HCT116 (cell line): ENCODE measurements around the gene FGD4. TPM values are rescaled to one million over a fixed set of nuclear protein-coding genes. Genes with fewer than 3 reads are reported as not detected.

ENCODE experiments used
- ATAC-seq: fragments of 200-7000 bp; cut with Tn5 transposase; 2 replicates; pipeline ENCODE4 v1.9.1; 2020; ENCODE audit warnings: mild to moderate bottlenecking, moderate library complexity
- BruUV-seq: library from RNA; stranded (reverse); fragments of 400-500 nt; replicated peaks from 2 replicates; lab custom pipeline; 2021; lab: Mats Ljungman, UMichigan
- CTCF ChIA-PET: fragments of 300-600 bp; sonication (Branson Sonifier 250); formaldehyde crosslinking; loops from one replicate; lab custom pipeline; 2021; ENCODE audit warnings: antibody characterized with exemption; lab: Charles Lee
- POLR2A ChIA-PET: fragments of 300-600, 350-600 bp; sonication (Branson Sonifier 250); formaldehyde crosslinking; loops from one replicate; lab custom pipeline; 2021; ENCODE audit warnings: antibody characterized with exemption; lab: Charles Lee
- RAD21 ChIA-PET, 2 experiments: fragments of 300-600 bp; sonication (Branson Sonifier 250); formaldehyde crosslinking; loops; one replicate each; lab custom pipeline; 2023; ENCODE audit warnings: low total read pairs in 2 of 2; ENCODE audit not compliant: uncharacterized antibody in 2 of 2, unreplicated experiment in 2 of 2, low non-redundant PET in 1 of 2; lab: Charles Lee
- DNase-seq: peaks from one replicate; pipeline ENCODE4 v3.0.0-alpha.2; 2010; ENCODE audit warnings: low read depth, low spot score
- H2AFZ ChIP-seq: fragments of 200-600 bp; shearing (Covaris generic), sonication (generic); 2 replicates; pipeline ENCODE4 v1.6.1; 2017; ENCODE audit warnings: low read depth, mixed run types, mixed read lengths, antibody characterized with exemption, low read length; ENCODE audit not compliant: poor library complexity, severe bottlenecking
- H3K27ac ChIP-seq: 2 replicates; pipeline ENCODE4 v1.5.1; 2012; ENCODE audit warnings: low read depth, low read length
- H3K27me3 ChIP-seq: fragments of 200-600 bp; sonication (generic); 2 replicates; pipeline ENCODE4 v1.6.1; 2016; ENCODE audit warnings: mixed run types, low read length, mixed read lengths; ENCODE audit not compliant: insufficient read depth
- H3K36me3 ChIP-seq, 2 experiments: fragments of 200-500 bp in 1 of 2; fragments of 200-600 bp in 1 of 2; sonication (Bioruptor generic) in 1 of 2; sonication (generic) in 1 of 2; 2 replicates each; pipeline versions ENCODE4 v1.5.1 to v1.6.1; 2014 to 2016; ENCODE audit warnings: low read length in 2 of 2, inconsistent platforms in 1 of 2, mixed read lengths in 1 of 2, mixed run types in 1 of 2; ENCODE audit not compliant: insufficient read depth in 2 of 2, control insufficient read depth in 1 of 2
- H3K4me1 ChIP-seq, 2 experiments: fragments of 200-600 bp in 1 of 2; sonication (generic) in 1 of 2; 2 replicates each; pipeline versions ENCODE4 v1.5.1 to v1.6.1; 2012 to 2017; ENCODE audit warnings: low read length in 2 of 2, inconsistent platforms in 1 of 2, mild to moderate bottlenecking in 1 of 2, mixed read lengths in 1 of 2, mixed run types in 1 of 2, moderate library complexity in 1 of 2; ENCODE audit not compliant: insufficient read depth in 2 of 2, control insufficient read depth in 1 of 2
- H3K4me2 ChIP-seq: fragments of 200-600 bp; sonication (generic); 2 replicates; pipeline ENCODE4 v1.6.1; 2017; ENCODE audit warnings: mixed run types, low read length, mixed read lengths
- H3K4me3 ChIP-seq, 2 experiments: fragments of 200-600 bp in 1 of 2; sonication (generic) in 1 of 2; replicated peaks in 1 of 2; 2 replicates each; pipeline ENCODE4 v1.5.1; 2011 to 2016; ENCODE audit warnings: low read length in 2 of 2, control low read depth in 1 of 2, low read depth in 1 of 2, mild to moderate bottlenecking in 1 of 2, mixed read lengths in 1 of 2, mixed run types in 1 of 2
- H3K79me2 ChIP-seq: fragments of 200-600 bp; sonication (generic); 2 replicates; pipeline ENCODE4 v1.6.1; 2017; ENCODE audit warnings: mild to moderate bottlenecking, mixed run types, low read length, moderate library complexity, mixed read lengths; ENCODE audit not compliant: insufficient read depth
- H3K9ac ChIP-seq: fragments of 200-600 bp; sonication (generic); 2 replicates; pipeline ENCODE4 v1.6.1; 2016; ENCODE audit warnings: low read length, mixed read lengths
- H3K9me2 ChIP-seq: fragments of 200-600 bp; sonication (generic), shearing (Covaris generic); 2 replicates; pipeline ENCODE4 v1.6.1; 2017; ENCODE audit warnings: mixed run types, mild to moderate bottlenecking, moderate library complexity; ENCODE audit not compliant: insufficient read depth
- H3K9me3 ChIP-seq, 2 experiments: fragments of 200-500 bp in 1 of 2; fragments of 200-600 bp in 1 of 2; sonication (Bioruptor generic) in 1 of 2; sonication (generic) in 1 of 2; 2 replicates each; pipeline ENCODE4 v1.6.1; 2014 to 2017; ENCODE audit warnings: low read length in 2 of 2, mixed read lengths in 2 of 2, inconsistent platforms in 1 of 2, low read depth in 1 of 2, mild to moderate bottlenecking in 1 of 2, mixed run types in 1 of 2, moderate library complexity in 1 of 2; ENCODE audit not compliant: control insufficient read depth in 1 of 2, insufficient read depth in 1 of 2
- H4K20me1 ChIP-seq: fragments of 200-600 bp; sonication (generic), shearing (Covaris generic); 2 replicates; pipeline ENCODE4 v1.6.1; 2017; ENCODE audit warnings: mixed run types, mild to moderate bottlenecking, moderate library complexity; ENCODE audit not compliant: insufficient read depth
- CBX3 ChIP-seq: IDR thresholded peaks from 2 replicates; pipeline ENCODE4 v1.6.1; 2012; ENCODE audit warnings: low read depth
- CEBPB ChIP-seq: IDR thresholded peaks from 2 replicates; pipeline ENCODE4 v1.6.1; 2012; ENCODE audit warnings: low read depth
- ELF1 ChIP-seq: IDR thresholded peaks from 2 replicates; pipeline ENCODE4 v1.6.1; 2012; ENCODE audit warnings: low read depth, borderline replicate concordance
- EZH2 ChIP-seq: fragments of 200-600 bp; sonication (generic); IDR thresholded peaks from 2 replicates; pipeline ENCODE4 v1.6.1; 2017; ENCODE audit warnings: antibody characterized with exemption, mixed run types
- EZH2phosphoT487 ChIP-seq: fragments of 200-600 bp; IDR thresholded peaks from 2 replicates; pipeline ENCODE4 v1.6.1; 2018; ENCODE audit warnings: antibody characterized with exemption, borderline replicate concordance
- FOSL1 ChIP-seq: IDR thresholded peaks from 2 replicates; pipeline ENCODE4 v1.6.1; 2012; ENCODE audit warnings: low read depth
- JUND ChIP-seq: IDR thresholded peaks from 2 replicates; pipeline ENCODE4 v1.6.1; 2012
- POLR2A ChIP-seq: IDR thresholded peaks from 2 replicates; pipeline ENCODE4 v1.7.0; 2011; ENCODE audit warnings: borderline replicate concordance; ENCODE audit not compliant: insufficient read depth, insufficient read length; ENCODE audit errors: extremely low read depth
- RAD21 ChIP-seq: IDR thresholded peaks from 2 replicates; pipeline ENCODE4 v1.6.1; 2012; ENCODE audit warnings: low read depth, mild to moderate bottlenecking
- SP1 ChIP-seq: IDR thresholded peaks from 2 replicates; pipeline ENCODE4 v1.6.1; 2012; ENCODE audit warnings: low read depth
- SRF ChIP-seq: IDR thresholded peaks from 2 replicates; pipeline ENCODE4 v1.6.1; 2012; ENCODE audit warnings: low read depth
- YY1 ChIP-seq: IDR thresholded peaks from 2 replicates; pipeline ENCODE4 v1.6.1; 2011; ENCODE audit warnings: low read length, low read depth, moderate library complexity, mild to moderate bottlenecking; ENCODE audit not compliant: insufficient replicate concordance; ENCODE audit errors: extremely low read depth
- intact Hi-C: fragments of 100-400 bp; cut with micrococcal nuclease; formaldehyde crosslinking; loops from 2 replicates; pipeline ENCODE4 v1.10.0; 2022
- total RNA-seq: library from RNA; stranded (reverse); gene quantifications from one replicate; pipeline ENCODE4 v1.2.1, GENCODE V29; 2021; ENCODE audit not compliant: unreplicated experiment
- TF ChIP-seq, protein P1 (sequence below): IDR thresholded peaks from 2 replicates; pipeline ENCODE4 v1.6.1; 2012
- TF ChIP-seq, protein P2 (sequence below): IDR thresholded peaks from 2 replicates; pipeline ENCODE4 v1.6.1; 2012
- TF ChIP-seq, protein P3 (sequence below), 3 experiments: fragments of 200-600 bp in 1 of 3; sonication (generic) in 1 of 3; IDR thresholded peaks in 2 of 3; conservative IDR thresholded peaks in 1 of 3; 2 replicates each; pipeline ENCODE4 v1.5.1; 2012 to 2017; ENCODE audit warnings: low read depth in 2 of 3, low read length in 2 of 3, antibody characterized with exemption in 1 of 3, borderline replicate concordance in 1 of 3, control low read depth in 1 of 3, mild to moderate bottlenecking in 1 of 3, mixed read lengths in 1 of 3, mixed run types in 1 of 3, moderate library complexity in 1 of 3; ENCODE audit not compliant: insufficient read depth in 1 of 3
- TF ChIP-seq, protein P4 (sequence below): IDR thresholded peaks from 2 replicates; pipeline ENCODE4 v1.6.1; 2011; ENCODE audit warnings: mild to moderate bottlenecking, low read length, moderate library complexity; ENCODE audit not compliant: insufficient replicate concordance; ENCODE audit errors: extremely low read depth

The FGD4 gene
- total RNA-seq, 1 experiment from 2014 or later, result 7.7 TPM

DNA sequence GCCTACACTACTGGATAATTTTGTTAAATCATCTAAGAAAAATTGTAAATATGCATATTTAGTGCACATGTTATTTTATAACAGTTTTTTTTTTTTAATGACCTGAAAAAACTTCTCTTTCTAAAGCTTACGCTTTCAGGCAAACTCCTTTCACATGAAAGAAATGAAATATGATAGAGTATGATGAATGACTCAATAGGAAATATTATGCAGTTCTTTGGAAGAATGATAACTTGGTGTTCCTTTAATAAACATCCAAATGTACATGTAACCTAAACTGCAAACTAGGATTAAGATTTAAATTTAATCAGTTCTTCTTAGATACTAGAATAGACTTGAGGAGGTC lies 136.6 kb downstream of the FGD4 start:
- intact Hi-C loops, result no loop called here
- H4K20me1 ChIP-seq, result no peaks in the 10 kb centered on the region
- POLR2A ChIA-PET, result no interaction called here
- H3K36me3 ChIP-seq, result no peaks in the 10 kb centered on the region
- no peaks in the 10 kb centered on the region for H3K27me3 ChIP-seq
- no peaks in the 10 kb centered on the region for H3K9me2 ChIP-seq
- no peak for TF ChIP-seq ELF1
- TF ChIP-seq SP1, result no peak
- no peak for TF ChIP-seq EZH2
- no peak for TF ChIP-seq FOSL1
- TF ChIP-seq, protein P1, sequence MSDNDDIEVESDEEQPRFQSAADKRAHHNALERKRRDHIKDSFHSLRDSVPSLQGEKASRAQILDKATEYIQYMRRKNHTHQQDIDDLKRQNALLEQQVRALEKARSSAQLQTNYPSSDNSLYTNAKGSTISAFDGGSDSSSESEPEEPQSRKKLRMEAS, result no peak
- TF ChIP-seq YY1, result no peak
- TF ChIP-seq RAD21, result no peak
- TF ChIP-seq, protein P2, sequence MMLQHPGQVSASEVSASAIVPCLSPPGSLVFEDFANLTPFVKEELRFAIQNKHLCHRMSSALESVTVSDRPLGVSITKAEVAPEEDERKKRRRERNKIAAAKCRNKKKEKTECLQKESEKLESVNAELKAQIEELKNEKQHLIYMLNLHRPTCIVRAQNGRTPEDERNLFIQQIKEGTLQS, result no peak
- TF ChIP-seq POLR2A, result no peak
- no peak for TF ChIP-seq SRF
- TF ChIP-seq, protein P3, sequence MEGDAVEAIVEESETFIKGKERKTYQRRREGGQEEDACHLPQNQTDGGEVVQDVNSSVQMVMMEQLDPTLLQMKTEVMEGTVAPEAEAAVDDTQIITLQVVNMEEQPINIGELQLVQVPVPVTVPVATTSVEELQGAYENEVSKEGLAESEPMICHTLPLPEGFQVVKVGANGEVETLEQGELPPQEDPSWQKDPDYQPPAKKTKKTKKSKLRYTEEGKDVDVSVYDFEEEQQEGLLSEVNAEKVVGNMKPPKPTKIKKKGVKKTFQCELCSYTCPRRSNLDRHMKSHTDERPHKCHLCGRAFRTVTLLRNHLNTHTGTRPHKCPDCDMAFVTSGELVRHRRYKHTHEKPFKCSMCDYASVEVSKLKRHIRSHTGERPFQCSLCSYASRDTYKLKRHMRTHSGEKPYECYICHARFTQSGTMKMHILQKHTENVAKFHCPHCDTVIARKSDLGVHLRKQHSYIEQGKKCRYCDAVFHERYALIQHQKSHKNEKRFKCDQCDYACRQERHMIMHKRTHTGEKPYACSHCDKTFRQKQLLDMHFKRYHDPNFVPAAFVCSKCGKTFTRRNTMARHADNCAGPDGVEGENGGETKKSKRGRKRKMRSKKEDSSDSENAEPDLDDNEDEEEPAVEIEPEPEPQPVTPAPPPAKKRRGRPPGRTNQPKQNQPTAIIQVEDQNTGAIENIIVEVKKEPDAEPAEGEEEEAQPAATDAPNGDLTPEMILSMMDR (IDR thresholded peaks at IDR 0.05 in 2 of 3, conservative IDR thresholded peaks at IDR 0.05 in 1 of 3; ENCODE audit: borderline replicate concordance in 1 of 3, insufficient read depth in 1 of 3, low read depth in 2 of 3, low read length in 2 of 3), result no peak
- no peak for TF ChIP-seq CEBPB
- TF ChIP-seq EZH2phosphoT487, result no peak
- no peak for TF ChIP-seq CBX3
- TF ChIP-seq, protein P4, sequence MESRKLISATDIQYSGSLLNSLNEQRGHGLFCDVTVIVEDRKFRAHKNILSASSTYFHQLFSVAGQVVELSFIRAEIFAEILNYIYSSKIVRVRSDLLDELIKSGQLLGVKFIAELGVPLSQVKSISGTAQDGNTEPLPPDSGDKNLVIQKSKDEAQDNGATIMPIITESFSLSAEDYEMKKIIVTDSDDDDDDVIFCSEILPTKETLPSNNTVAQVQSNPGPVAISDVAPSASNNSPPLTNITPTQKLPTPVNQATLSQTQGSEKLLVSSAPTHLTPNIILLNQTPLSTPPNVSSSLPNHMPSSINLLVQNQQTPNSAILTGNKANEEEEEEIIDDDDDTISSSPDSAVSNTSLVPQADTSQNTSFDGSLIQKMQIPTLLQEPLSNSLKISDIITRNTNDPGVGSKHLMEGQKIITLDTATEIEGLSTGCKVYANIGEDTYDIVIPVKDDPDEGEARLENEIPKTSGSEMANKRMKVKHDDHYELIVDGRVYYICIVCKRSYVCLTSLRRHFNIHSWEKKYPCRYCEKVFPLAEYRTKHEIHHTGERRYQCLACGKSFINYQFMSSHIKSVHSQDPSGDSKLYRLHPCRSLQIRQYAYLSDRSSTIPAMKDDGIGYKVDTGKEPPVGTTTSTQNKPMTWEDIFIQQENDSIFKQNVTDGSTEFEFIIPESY, result no peak
- TF ChIP-seq JUND, result no peak
- TF ChIP-seq, all 23 proteins: peak for 0
- ChIA-PET CTCF (no interaction called here), RAD21 (no interaction called here)
- Histone ChIP-seq H3K4me2 (no peak overlapping the region), H3K9me3 (no peaks in the 10 kb centered on the region), H3K79me2 (no peaks in the 10 kb centered on the region), H3K4me1 (no peaks in the 10 kb centered on the region), H3K27ac (no peak overlapping the region), H3K9ac (no peak overlapping the region), H3K4me3 (no peak overlapping the region), H2AFZ (no peak overlapping the region)
- ATAC-seq (no peak), DNase-seq (no peak)
- BruUV-seq, result no TSS peak
